ENCODE measurements around the gene DMRT1.

The DMRT1 gene

GRCh38 chr9:841371-842209 lies at the start of gene DMRT1:
Gene DMRT1 (plus strand): TSS chr9:841697. CDS start chr9:841839, 142 bp downstream.
- no peak for DNase-seq (ENCODE audit: low read depth)

GRCh38 chr9:792331-793260 lies 48.9 kb upstream of the DMRT1 start:
- DNase-seq (ENCODE audit: low read depth), result no peak

GRCh38 chr9:794386-794785 lies 47.1 kb upstream of the DMRT1 start:
- no peak for DNase-seq (ENCODE audit: low read depth)

GRCh38 chr9:795869-796268 lies 45.6 kb upstream of the DMRT1 start:
- DNase-seq (ENCODE audit: low read depth), result no peak

GRCh38 chr9:800591-801150 lies 40.8 kb upstream of the DMRT1 start:
- DNase-seq (ENCODE audit: low read depth), result no peak

GRCh38 chr9:801399-802071 lies 40.0 kb upstream of the DMRT1 start:
- DNase-seq (ENCODE audit: low read depth), result no peak

GRCh38 chr9:804026-804425 lies 37.5 kb upstream of the DMRT1 start:
- no peak for DNase-seq (ENCODE audit: low read depth)

GRCh38 chr9:805151-805550 lies 36.3 kb upstream of the DMRT1 start:
- no peak for DNase-seq (ENCODE audit: low read depth)

- DNase-seq (ENCODE audit: low read depth), result no peak
Observed at GRCh38 chr9:806285-807156, 35.0 kb upstream of the DMRT1 start.

- DNase-seq (ENCODE audit: low read depth), result no peak
Observed at GRCh38 chr9:811106-811531, 30.4 kb upstream of the DMRT1 start.

GRCh38 chr9:818958-819357 lies 22.5 kb upstream of the DMRT1 start:
- DNase-seq (ENCODE audit: low read depth), result no peak

- no peak for DNase-seq (ENCODE audit: low read depth)
Observed at GRCh38 chr9:826500-827280, 14.8 kb upstream of the DMRT1 start.

GRCh38 chr9:840343-840742 lies 1.2 kb upstream of the DMRT1 start:
- no peak for DNase-seq (ENCODE audit: low read depth)

- no peak for DNase-seq (ENCODE audit: low read depth)
Observed at GRCh38 chr9:842635-843426, 1.3 kb downstream of the DMRT1 start.

- no peak for DNase-seq (ENCODE audit: low read depth)
Observed at GRCh38 chr9:843427-843785, 1.9 kb downstream of the DMRT1 start.

GRCh38 chr9:846852-847251 lies 5.4 kb downstream of the DMRT1 start:
- no peak for DNase-seq (ENCODE audit: low read depth)

- DNase-seq (ENCODE audit: low read depth), result no peak
Observed at GRCh38 chr9:847505-847904, 6.0 kb downstream of the DMRT1 start.

GRCh38 chr9:849431-849830 lies 7.9 kb downstream of the DMRT1 start:
- no peak for DNase-seq (ENCODE audit: low read depth)

GRCh38 chr9:852539-852938 lies 11.0 kb downstream of the DMRT1 start:
- no peak for DNase-seq (ENCODE audit: low read depth)

GRCh38 chr9:859251-859650 lies 17.8 kb downstream of the DMRT1 start:
- no peak for DNase-seq (ENCODE audit: low read depth)

All from stimulated activated CD8-positive, alpha-beta memory T cell treated with anti-CD3 and anti-CD28 coated beads, Interleukin-7, amount 100 ng/mL, for 24 hours (primary cell).